Activated CD8-positive, alpha-beta memory T cell treated with anti-CD3 and anti-CD28 coated beads for 36 hours (primary cell): ENCODE results near the gene RPL35A. TPM values are rescaled to one million over a fixed set of nuclear protein-coding genes. Genes with fewer than 3 reads are reported as not detected.
"Not testable (repeated sequence)": the region's sequence is repeated elsewhere in the genome, so short reads cannot be mapped to it uniquely, and the experiment has no call there.

Experiments used
- CTCF ChIA-PET: fragments of 350-600 bp; sonication (Branson Sonifier 250); formaldehyde crosslinking; loops from one replicate; lab custom pipeline; 2021; ENCODE audit warnings: antibody characterized with exemption; lab: Charles Lee
- POLR2A ChIA-PET: fragments of 350-600 bp; sonication (Branson Sonifier 250); formaldehyde crosslinking; loops from one replicate; lab custom pipeline; 2021; ENCODE audit warnings: antibody characterized with exemption; lab: Charles Lee
- total RNA-seq, 2 experiments: library from RNA; stranded (reverse); gene quantifications; one replicate each; pipeline ENCODE4 v1.2.3, GENCODE V29; 2021

Gene RPL35A
- total RNA-seq, 2 experiments from 2014 or later = 1,342 to 1,357 TPM

- POLR2A ChIA-PET = no interaction called here
Measured at GRCh38 chr3:197963019-197963637, 13.1 kb downstream of the RPL35A start.

GRCh38 chr3:197967337-197967989 lies 17.5 kb downstream of the RPL35A start:
- POLR2A ChIA-PET, CTCF ChIA-PET: not testable (repeated sequence)

More at GRCh38 chr3:197963019-197963637, 13.1 kb downstream of the RPL35A start:
- CTCF ChIA-PET = no interaction called here

- POLR2A ChIA-PET = no interaction called here
- CTCF ChIA-PET = no interaction called here
Measured at GRCh38 chr3:197970588-197970987, 20.6 kb downstream of the RPL35A start.

GRCh38 chr3:197974016-197974415 lies 24.0 kb downstream of the RPL35A start:
- ChIA-PET CTCF (no interaction called here), POLR2A (no interaction called here)

GRCh38 chr3:197975311-197975710 lies 25.3 kb downstream of the RPL35A start:
- POLR2A ChIA-PET = no interaction called here
- CTCF ChIA-PET = no interaction called here

GRCh38 chr3:197983076-197983475 lies 33.1 kb downstream of the RPL35A start:
- POLR2A ChIA-PET = no interaction called here
- CTCF ChIA-PET = no interaction called here

- ChIA-PET POLR2A (no interaction called here), CTCF (no interaction called here)
Measured at GRCh38 chr3:197989651-197990050, 39.7 kb downstream of the RPL35A start.

GRCh38 chr3:197994736-197995135 lies 44.7 kb downstream of the RPL35A start:
- POLR2A ChIA-PET = no interaction called here

GRCh38 chr3:197996855-197997254 lies 46.9 kb downstream of the RPL35A start:
- ChIA-PET POLR2A (no interaction called here), CTCF (no interaction called here)

More at GRCh38 chr3:197994736-197995135, 44.7 kb downstream of the RPL35A start:
- CTCF ChIA-PET = no interaction called here

- ChIA-PET POLR2A (no interaction called here), CTCF (no interaction called here)
Measured at GRCh38 chr3:197997936-197998335, 47.9 kb downstream of the RPL35A start.

Other genes with a start within 250 kb of the RPL35A start
- 10 to 100 TPM; 33.9 to 38.2 TPM for gene RUBCN, start 213.3 kb upstream of the RPL35A start, total RNA-seq
- gene FYTTD1, start 200.3 kb upstream of the RPL35A start, total RNA-seq = 10 to 100 TPM; 42.9 to 43.4 TPM
- 10 to 100 TPM; 46.5 to 49.0 TPM for gene LRCH3, start 158.9 kb upstream of the RPL35A start, total RNA-seq
- gene LMLN, start 10.0 kb downstream of the RPL35A start, total RNA-seq = 1 to 10 TPM; 6.0 to 6.7 TPM